HepG2 (cell line): Measurements from ENCODE around the gene CADPS2. TPM values are rescaled to one million over a fixed set of nuclear protein-coding genes. Genes with fewer than 3 reads are reported as not detected.

Experiments used
- ATAC-seq: fragments of 200-7000 bp; cut with Tn5 transposase; 3 replicates; pipeline ENCODE4 v1.9.1; 2020; ENCODE audit warnings: mild to moderate bottlenecking, moderate library complexity
- BruUV-seq: library from RNA; stranded (reverse); fragments of 400-500 nt; replicated peaks from 2 replicates; lab custom pipeline; 2021; lab: Mats Ljungman, UMichigan
- CTCF ChIA-PET: fragments of 300-600 bp; formaldehyde crosslinking; extraction: SDS; loops from one replicate; lab custom pipeline; 2021; ENCODE audit warnings: low total read pairs, inconsistent platforms, low intra/inter-chr PET ratio; lab: Yijun Ruan, JAX
- POLR2A ChIA-PET: fragments of 350-600 bp; sonication (Branson Sonifier 250); formaldehyde crosslinking; loops from one replicate; lab custom pipeline; 2020; ENCODE audit warnings: antibody characterized with exemption, inconsistent platforms; lab: Yijun Ruan, JAX
- DNase-seq: peaks from one replicate; pipeline ENCODE4 v3.0.0-alpha.2; 2015; ENCODE audit warnings: low spot score
- FAIRE-seq: peaks from 3 replicates; lab custom pipeline; 2011; peaks lifted over from hg19 to GRCh38; lab: Jason Lieb, UNC
- H2AFZ ChIP-seq: one replicate; pipeline ENCODE4 v1.6.1; 2011; ENCODE audit warnings: low read length, inconsistent platforms
- H3K27ac ChIP-seq: fragments of 300-600 bp; 3 replicates; pipeline ENCODE4 v1.8.0; 2011; ENCODE audit warnings: mixed run types, mild to moderate bottlenecking, mixed read lengths, low read length, inconsistent platforms; ENCODE audit not compliant: insufficient read depth; ENCODE audit errors: extremely low read length
- H3K27me3 ChIP-seq, 2 experiments: fragments of 200-600 bp in 1 of 2; 2 replicates in 1 of 2; 3 replicates in 1 of 2; pipeline versions ENCODE4 v1.6.0 to v1.8.0; 2011; ENCODE audit warnings: low read length in 2 of 2, mild to moderate bottlenecking in 2 of 2, moderate library complexity in 2 of 2, inconsistent platforms in 1 of 2; ENCODE audit not compliant: insufficient read depth in 2 of 2, control insufficient read depth in 1 of 2
- H3K36me3 ChIP-seq, 2 experiments: fragments of 200-600 bp in 1 of 2; replicated peaks in 1 of 2; 2 replicates in 1 of 2; 3 replicates in 1 of 2; pipeline versions ENCODE4 v1.5.1 to v1.8.0; 2011; ENCODE audit warnings: low read length in 2 of 2, inconsistent platforms in 1 of 2; ENCODE audit not compliant: insufficient read depth in 2 of 2, control insufficient read depth in 1 of 2
- H3K4me1 ChIP-seq: 2 replicates; pipeline ENCODE4 v1.5.1; 2012; ENCODE audit warnings: low read length, inconsistent platforms; ENCODE audit not compliant: insufficient read depth
- H3K4me2 ChIP-seq: 2 replicates; pipeline ENCODE4 v1.6.0; 2011; ENCODE audit warnings: low read depth, low read length, inconsistent platforms
- H3K4me3 ChIP-seq, 3 experiments: fragments of 200-600 bp in 1 of 3; sonication (generic), shearing (Covaris generic) in 1 of 3; replicated peaks in 1 of 3; 2 replicates each; pipeline ENCODE4 v1.5.1; 2011 to 2016; ENCODE audit warnings: low read length in 3 of 3, inconsistent platforms in 2 of 3, low read depth in 2 of 3, mild to moderate bottlenecking in 2 of 3, control low read depth in 1 of 3, mixed read lengths in 1 of 3; ENCODE audit not compliant: insufficient read depth in 1 of 3
- H3K79me2 ChIP-seq: one replicate; pipeline ENCODE4 v1.6.1; 2011; ENCODE audit warnings: low read length, inconsistent platforms; ENCODE audit not compliant: insufficient read depth
- H3K9ac ChIP-seq: 2 replicates; pipeline ENCODE4 v1.6.0; 2011; ENCODE audit warnings: mild to moderate bottlenecking, low read depth, low read length, inconsistent platforms; ENCODE audit not compliant: insufficient read depth
- H3K9me3 ChIP-seq: 2 replicates; pipeline ENCODE4 v1.5.1; 2012; ENCODE audit warnings: mild to moderate bottlenecking, low read length
- H4K20me1 ChIP-seq: 2 replicates; pipeline ENCODE4 v1.6.0; 2011; ENCODE audit warnings: inconsistent platforms, mild to moderate bottlenecking, low read length, moderate library complexity; ENCODE audit not compliant: insufficient read depth
- ATF7 ChIP-seq, 2 experiments: fragments of 450-650 bp in 1 of 2; sonication (generic) in 1 of 2; formaldehyde crosslinking in 1 of 2; IDR thresholded peaks; 2 replicates each; pipeline versions ENCODE4 v1.4.0 to v1.6.1; 2016 to 2020; ENCODE audit warnings: antibody characterized with exemption in 1 of 2, mild to moderate bottlenecking in 1 of 2, missing genetic modification reagents in 1 of 2
- CEBPB ChIP-seq: IDR thresholded peaks from 2 replicates; pipeline ENCODE4 v1.6.1; 2011; ENCODE audit warnings: low read depth, low read length, improper control_type of control experiment, borderline replicate concordance
- CHD4 ChIP-seq: fragments of 200-600 bp; sonication (generic); IDR thresholded peaks from 2 replicates; pipeline ENCODE4 v1.7.0; 2017; ENCODE audit warnings: mild to moderate bottlenecking, low read length, borderline replicate concordance
- KDM5A ChIP-seq: fragments of 200-600 bp; sonication (generic); IDR thresholded peaks from 2 replicates; pipeline ENCODE4 v1.7.0; 2018; ENCODE audit warnings: antibody characterized with exemption, mild to moderate bottlenecking, low read length, borderline replicate concordance
- NFKBIZ ChIP-seq: IDR thresholded peaks from 2 replicates; pipeline ENCODE4 v1.6.1; 2018; ENCODE audit warnings: missing genetic modification reagents, missing compliant biosample characterization
- RARA ChIP-seq: IDR thresholded peaks from 2 replicates; pipeline ENCODE4 v1.6.1; 2016; ENCODE audit warnings: missing genetic modification reagents, missing compliant biosample characterization
- ZFY ChIP-seq: sonication (generic); formaldehyde crosslinking; IDR thresholded peaks from 2 replicates; pipeline ENCODE4 v1.4.0; 2020; ENCODE audit warnings: missing genetic modification reagents
- ZMAT3 ChIP-seq: sonication (generic); formaldehyde crosslinking; conservative IDR thresholded peaks from 2 replicates; pipeline ENCODE4 v1.7.0; 2021; ENCODE audit warnings: missing genetic modification reagents
- ZNF343 ChIP-seq: sonication (generic); formaldehyde crosslinking; IDR thresholded peaks from 2 replicates; pipeline ENCODE4 v1.4.0; 2020; ENCODE audit warnings: mild to moderate bottlenecking, missing genetic modification reagents
- ZNF430 ChIP-seq: sonication (generic); formaldehyde crosslinking; IDR thresholded peaks from 2 replicates; pipeline ENCODE4 v1.9.0; 2021; ENCODE audit warnings: mild to moderate bottlenecking, missing genetic modification reagents
- WGBS: methylation state at CpG from one replicate; pipeline ENCODE4 v1.1.6; 2017; ENCODE audit warnings: low lambda C conversion rate; 5-methylcytosine and 5-hydroxymethylcytosine counted together
- in situ Hi-C: cut with HindIII; loops from 2 replicates; pipeline ENCODE4 v1.10.0; 2017; ENCODE audit warnings: low pct_unique_long_range_greater_than_20kb; ENCODE audit not compliant: extremely low pct_ligation_motif_present
- intact Hi-C: fragments of 100-400 bp; cut with micrococcal nuclease; formaldehyde crosslinking; loops from one replicate; pipeline ENCODE4 v1.10.0; 2022; ENCODE audit not compliant: unreplicated experiment
- polyA plus RNA-seq, 8 experiments: library from polyadenylated mRNA; depleted of rRNA in 3 of 8; stranded (reverse) in 7 of 8; unstranded in 1 of 8; fragments of >200 nt; fragmentation: Illumina TruSeq in 4 of 8; extraction: Trizol in 4 of 8; gene quantifications; 2 replicates each; pipeline versions ENCODE4 v1.2.1 to v1.2.3, GENCODE V29; 2011 to 2016; ENCODE audit warnings: low read depth in 4 of 8, missing spikeins in 1 of 8, mixed read lengths in 1 of 8; ENCODE audit not compliant: insufficient read depth in 1 of 8
- total RNA-seq, 5 experiments: library from RNA; depleted of rRNA; stranded (reverse); fragments of >200 nt; fragmentation: Illumina TruSeq; extraction: Trizol; gene quantifications; 2 replicates each; pipeline ENCODE4 v1.2.3, GENCODE V29; 2016; ENCODE audit warnings: low read depth in 1 of 5
- TF ChIP-seq, protein P1 (sequence below): sonication (generic); formaldehyde crosslinking; IDR thresholded peaks from 2 replicates; pipeline ENCODE4 v1.5.0; 2020; ENCODE audit warnings: mild to moderate bottlenecking, missing genetic modification reagents, borderline replicate concordance

CADPS2 gene
- total and polyA plus RNA-seq, 2 of the 13 experiments (the other 11 are each of a cell fraction or from before 2014, with no cell fraction given), result 17.6 to 43.8 TPM

DNA sequence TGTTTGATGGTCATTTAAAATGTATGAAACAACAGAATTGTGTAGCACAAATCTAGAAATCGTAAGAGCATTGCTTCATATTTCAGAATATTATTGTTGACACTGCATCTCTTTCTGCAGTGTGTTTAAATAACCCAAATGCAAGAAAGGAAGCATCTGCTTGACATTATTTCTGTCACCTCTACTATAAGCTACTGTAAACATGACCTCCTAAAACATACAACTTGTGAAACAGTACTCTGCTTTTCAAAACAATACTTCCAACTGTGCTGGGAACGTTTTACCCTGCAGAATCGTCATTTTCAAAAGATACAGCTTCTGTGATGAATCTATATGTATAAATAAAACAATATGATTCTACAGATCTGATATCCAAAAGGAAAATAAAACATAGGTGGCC lies 269.3 kb downstream of the CADPS2 start:
- POLR2A ChIA-PET, result no interaction called here
- H3K9me3 ChIP-seq, result no peaks in the 10 kb centered on the region
- no peak for FAIRE-seq
- peak; percentile 21; the same call in 1 of the 2 replicates for TF ChIP-seq RARA (CRISPR knock-in tag)
- no peak for TF ChIP-seq NFKBIZ (CRISPR knock-in tag)
- TF ChIP-seq, all 625 proteins: peak for 1
- ATAC-seq (no peak), DNase-seq (no peak)
- WGBS, result 63% methylated on average over 3 of the region's 3 CpGs
- BruUV-seq, result no TSS peak
- in situ Hi-C loops, result no loop called here
- peaks cover 7% of the 10 kb centered on the region; the same call in 1 of the 2 replicates for H3K4me1 ChIP-seq
- H4K20me1 ChIP-seq, result no peaks in the 10 kb centered on the region
- no peak overlapping the region for H3K4me3 ChIP-seq
- no peaks in the 10 kb centered on the region for H3K27me3 ChIP-seq
- CTCF ChIA-PET, result no interaction called here
- intact Hi-C loops, result no loop called here
- no peak overlapping the region for H3K4me2 ChIP-seq
- no peaks in the 10 kb centered on the region; a peak in 1 of 5 replicates for H3K36me3 ChIP-seq
- no peak overlapping the region for H3K9ac ChIP-seq
- H2AFZ ChIP-seq, result no peak overlapping the region
- no peak overlapping the region for H3K27ac ChIP-seq
- no peaks in the 10 kb centered on the region for H3K79me2 ChIP-seq

DNA sequence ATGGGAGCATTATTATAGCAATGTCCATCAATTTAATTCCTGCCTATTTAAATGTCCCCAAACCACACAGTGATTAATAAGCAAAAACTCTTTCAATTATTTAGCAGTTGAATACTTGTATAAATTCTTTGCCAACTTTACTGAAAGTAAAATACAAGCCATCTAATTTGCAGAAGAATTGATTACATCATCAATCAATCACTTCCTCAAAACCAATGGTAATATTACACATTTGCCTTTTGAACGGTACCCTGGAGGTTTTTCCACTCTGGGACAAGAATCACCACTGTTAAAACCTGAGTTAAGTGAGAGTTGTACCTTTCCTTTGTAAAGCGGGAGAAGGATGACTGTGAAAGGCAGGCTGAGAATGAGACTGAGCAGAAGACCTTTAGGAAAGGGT lies 280.3 kb downstream of the CADPS2 start:
- H4K20me1 ChIP-seq, result no peaks in the 10 kb centered on the region
- POLR2A ChIA-PET, result no interaction called here
- no peak overlapping the region for H3K4me2 ChIP-seq
- ATAC-seq, result no peak
- H3K9me3 ChIP-seq, result no peaks in the 10 kb centered on the region
- no peaks in the 10 kb centered on the region for H3K27me3 ChIP-seq
- in situ Hi-C loops, result no loop called here
- WGBS, result 96% methylated on average over 2 of the region's 2 CpGs
- H2AFZ ChIP-seq, result no peak overlapping the region
- peaks cover 1 to 3% of the 10 kb centered on the region in 2 experiments; a peak in 2 of 5 replicates for H3K36me3 ChIP-seq
- no TSS peak for BruUV-seq
- H3K9ac ChIP-seq, result no peak overlapping the region
- no peak for FAIRE-seq
- no peak overlapping the region for H3K27ac ChIP-seq
- H3K4me3 ChIP-seq, result no peak overlapping the region
- TF ChIP-seq ZNF343 (no peak), CHD4 (no peak), KDM5A (no peak), ATF7 (IDR thresholded peaks at IDR 0.05) (peak; percentile 84), ATF7 (CRISPR knock-in tag; IDR thresholded peaks at IDR 0.05) (no peak), ZMAT3 (CRISPR knock-in tag) (no peak), CEBPB (peak; percentile 24; the same call in 1 of the 2 replicates), ZNF430 (no peak), ZFY (CRISPR knock-in tag) (no peak)
- TF ChIP-seq, protein P1, sequence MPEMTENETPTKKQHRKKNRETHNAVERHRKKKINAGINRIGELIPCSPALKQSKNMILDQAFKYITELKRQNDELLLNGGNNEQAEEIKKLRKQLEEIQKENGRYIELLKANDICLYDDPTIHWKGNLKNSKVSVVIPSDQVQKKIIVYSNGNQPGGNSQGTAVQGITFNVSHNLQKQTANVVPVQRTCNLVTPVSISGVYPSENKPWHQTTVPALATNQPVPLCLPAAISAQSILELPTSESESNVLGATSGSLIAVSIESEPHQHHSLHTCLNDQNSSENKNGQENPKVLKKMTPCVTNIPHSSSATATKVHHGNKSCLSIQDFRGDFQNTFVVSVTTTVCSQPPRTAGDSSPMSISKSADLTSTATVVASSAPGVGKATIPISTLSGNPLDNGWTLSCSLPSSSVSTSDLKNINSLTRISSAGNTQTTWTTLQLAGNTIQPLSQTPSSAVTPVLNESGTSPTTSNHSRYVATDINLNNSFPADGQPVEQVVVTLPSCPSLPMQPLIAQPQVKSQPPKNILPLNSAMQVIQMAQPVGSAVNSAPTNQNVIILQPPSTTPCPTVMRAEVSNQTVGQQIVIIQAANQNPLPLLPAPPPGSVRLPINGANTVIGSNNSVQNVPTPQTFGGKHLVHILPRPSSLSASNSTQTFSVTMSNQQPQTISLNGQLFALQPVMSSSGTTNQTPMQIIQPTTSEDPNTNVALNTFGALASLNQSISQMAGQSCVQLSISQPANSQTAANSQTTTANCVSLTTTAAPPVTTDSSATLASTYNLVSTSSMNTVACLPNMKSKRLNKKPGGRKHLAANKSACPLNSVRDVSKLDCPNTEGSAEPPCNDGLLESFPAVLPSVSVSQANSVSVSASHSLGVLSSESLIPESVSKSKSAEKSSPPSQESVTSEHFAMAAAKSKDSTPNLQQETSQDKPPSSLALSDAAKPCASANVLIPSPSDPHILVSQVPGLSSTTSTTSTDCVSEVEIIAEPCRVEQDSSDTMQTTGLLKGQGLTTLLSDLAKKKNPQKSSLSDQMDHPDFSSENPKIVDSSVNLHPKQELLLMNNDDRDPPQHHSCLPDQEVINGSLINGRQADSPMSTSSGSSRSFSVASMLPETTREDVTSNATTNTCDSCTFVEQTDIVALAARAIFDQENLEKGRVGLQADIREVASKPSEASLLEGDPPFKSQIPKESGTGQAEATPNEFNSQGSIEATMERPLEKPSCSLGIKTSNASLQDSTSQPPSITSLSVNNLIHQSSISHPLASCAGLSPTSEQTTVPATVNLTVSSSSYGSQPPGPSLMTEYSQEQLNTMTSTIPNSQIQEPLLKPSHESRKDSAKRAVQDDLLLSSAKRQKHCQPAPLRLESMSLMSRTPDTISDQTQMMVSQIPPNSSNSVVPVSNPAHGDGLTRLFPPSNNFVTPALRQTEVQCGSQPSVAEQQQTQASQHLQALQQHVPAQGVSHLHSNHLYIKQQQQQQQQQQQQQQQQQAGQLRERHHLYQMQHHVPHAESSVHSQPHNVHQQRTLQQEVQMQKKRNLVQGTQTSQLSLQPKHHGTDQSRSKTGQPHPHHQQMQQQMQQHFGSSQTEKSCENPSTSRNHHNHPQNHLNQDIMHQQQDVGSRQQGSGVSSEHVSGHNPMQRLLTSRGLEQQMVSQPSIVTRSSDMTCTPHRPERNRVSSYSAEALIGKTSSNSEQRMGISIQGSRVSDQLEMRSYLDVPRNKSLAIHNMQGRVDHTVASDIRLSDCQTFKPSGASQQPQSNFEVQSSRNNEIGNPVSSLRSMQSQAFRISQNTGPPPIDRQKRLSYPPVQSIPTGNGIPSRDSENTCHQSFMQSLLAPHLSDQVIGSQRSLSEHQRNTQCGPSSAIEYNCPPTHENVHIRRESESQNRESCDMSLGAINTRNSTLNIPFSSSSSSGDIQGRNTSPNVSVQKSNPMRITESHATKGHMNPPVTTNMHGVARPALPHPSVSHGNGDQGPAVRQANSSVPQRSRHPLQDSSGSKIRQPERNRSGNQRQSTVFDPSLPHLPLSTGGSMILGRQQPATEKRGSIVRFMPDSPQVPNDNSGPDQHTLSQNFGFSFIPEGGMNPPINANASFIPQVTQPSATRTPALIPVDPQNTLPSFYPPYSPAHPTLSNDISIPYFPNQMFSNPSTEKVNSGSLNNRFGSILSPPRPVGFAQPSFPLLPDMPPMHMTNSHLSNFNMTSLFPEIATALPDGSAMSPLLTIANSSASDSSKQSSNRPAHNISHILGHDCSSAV (CRISPR knock-in tag), result no peak
- no peaks in the 10 kb centered on the region for H3K79me2 ChIP-seq
- intact Hi-C loops, result no loop called here
- DNase-seq, result no peak
- CTCF ChIA-PET, result no interaction called here
- peaks cover 2% of the 10 kb centered on the region for H3K4me1 ChIP-seq
